Central memory CD8-positive, alpha-beta T cell (primary cell): ENCODE data around the gene UBE2V1.
"Not testable (repeated sequence)": the region's sequence is repeated elsewhere in the genome, so short reads cannot be mapped to it uniquely, and the experiment has no call there.

ENCODE experiments used
- ATAC-seq: fragments of 150-1000 bp; cut with Tn5 transposase; replicated peaks from 2 replicates; pipeline ENCODE4 v1.10.0; 2022; ENCODE audit warnings: mild to moderate bottlenecking, moderate FRiP score, moderate number of reproducible peaks; ENCODE audit not compliant: poor library complexity, severe bottlenecking; ENCODE audit errors: extremely low read depth
- DNase-seq, 2 donors: peaks; one replicate each; pipeline ENCODE4 v3.0.0; 2021; ENCODE audit warnings: low spot score in 2 of 2
- H3K27ac Mint-ChIP-seq: one replicate; pipeline ENCODE4 v1.8.0; 2022; ENCODE audit warnings: low read depth, mild to moderate bottlenecking, moderate library complexity, mixed read lengths
- H3K27me3 Mint-ChIP-seq: one replicate; pipeline ENCODE4 v1.8.0; 2022; ENCODE audit warnings: mixed read lengths
- H3K36me3 Mint-ChIP-seq: one replicate; pipeline ENCODE4 v1.8.0; 2022; ENCODE audit warnings: mild to moderate bottlenecking, moderate library complexity, mixed read lengths; ENCODE audit not compliant: insufficient read depth
- H3K4me1 Mint-ChIP-seq: one replicate; pipeline ENCODE4 v1.8.0; 2022; ENCODE audit warnings: mixed read lengths
- H3K4me3 Mint-ChIP-seq: one replicate; pipeline ENCODE4 v1.8.0; 2022; ENCODE audit warnings: mild to moderate bottlenecking, moderate library complexity, mixed read lengths
- H3K9me3 Mint-ChIP-seq: one replicate; pipeline ENCODE4 v1.8.0; 2022; ENCODE audit warnings: mixed read lengths

The UBE2V1 gene

GRCh38 chr20:50144362-50144761 lies 31.4 kb upstream of the UBE2V1 start:
- no peaks in the 10 kb centered on the region for H3K27me3 Mint-ChIP-seq
- no peak for DNase-seq
- no peaks in the 10 kb centered on the region for H3K9me3 Mint-ChIP-seq
- no peak overlapping the region for H3K4me3 Mint-ChIP-seq
- no peak for ATAC-seq
- H3K4me1 Mint-ChIP-seq = peaks cover 56% of the 10 kb centered on the region
- peaks cover 14% of the 10 kb centered on the region for H3K36me3 Mint-ChIP-seq
- H3K27ac Mint-ChIP-seq = no peak overlapping the region

- no peak for ATAC-seq
- H3K9me3 Mint-ChIP-seq = no peaks in the 10 kb centered on the region
- H3K4me1 Mint-ChIP-seq = peaks cover 44% of the 10 kb centered on the region
- no peaks in the 10 kb centered on the region for H3K27me3 Mint-ChIP-seq
- no peak for DNase-seq
- no peak overlapping the region for H3K4me3 Mint-ChIP-seq
- H3K36me3 Mint-ChIP-seq = peaks cover 16% of the 10 kb centered on the region
- peak overlapping the region; percentile 36 for H3K27ac Mint-ChIP-seq
These were observed 29.9 kb upstream of the UBE2V1 start for GRCh38 chr20:50142812-50143211.

GRCh38 chr20:50141811-50142561 lies 29.0 kb upstream of the UBE2V1 start:
- no peak overlapping the region for H3K27ac Mint-ChIP-seq
- no peaks in the 10 kb centered on the region for H3K27me3 Mint-ChIP-seq
- no peaks in the 10 kb centered on the region for H3K9me3 Mint-ChIP-seq
- ATAC-seq (no peak), DNase-seq (no peak)
- H3K36me3 Mint-ChIP-seq = peaks cover 17% of the 10 kb centered on the region
- peaks cover 43% of the 10 kb centered on the region for H3K4me1 Mint-ChIP-seq
- H3K4me3 Mint-ChIP-seq = no peak overlapping the region

- ATAC-seq = no peak
- Mint-ChIP-seq H3K36me3 (peaks cover 21% of the 10 kb centered on the region), H3K4me1 (peaks cover 35% of the 10 kb centered on the region)
These were observed 28.2 kb upstream of the UBE2V1 start for GRCh38 chr20:50141018-50141675.

GRCh38 chr20:50140339-50140859 lies 27.4 kb upstream of the UBE2V1 start:
- Mint-ChIP-seq H3K36me3 (peaks cover 21% of the 10 kb centered on the region), H3K27ac (peak overlapping the region; percentile 29), H3K27me3 (no peaks in the 10 kb centered on the region), H3K9me3 (no peaks in the 10 kb centered on the region), H3K4me1 (peaks cover 30% of the 10 kb centered on the region), H3K4me3 (no peak overlapping the region)
- ATAC-seq (no peak), DNase-seq (no peak)

More at GRCh38 chr20:50141018-50141675, 28.2 kb upstream of the UBE2V1 start:
- Mint-ChIP-seq H3K9me3 (no peaks in the 10 kb centered on the region), H3K4me3 (no peak overlapping the region), H3K27me3 (no peaks in the 10 kb centered on the region), H3K27ac (no peak overlapping the region)
- no peak for DNase-seq

- Mint-ChIP-seq H3K27me3 (no peaks in the 10 kb centered on the region), H3K4me3 (no peak overlapping the region), H3K27ac (peak overlapping the region; percentile 62), H3K9me3 (no peaks in the 10 kb centered on the region), H3K4me1 (peaks cover 30% of the 10 kb centered on the region), H3K36me3 (peaks cover 26% of the 10 kb centered on the region)
- DNase-seq (no peak), ATAC-seq (no peak)
These were observed 25.8 kb upstream of the UBE2V1 start for GRCh38 chr20:50138479-50139393.

GRCh38 chr20:50138120-50138478 lies 25.1 kb upstream of the UBE2V1 start:
- Mint-ChIP-seq H3K36me3 (peaks cover 23% of the 10 kb centered on the region), H3K27me3 (no peaks in the 10 kb centered on the region), H3K4me1 (peaks cover 28% of the 10 kb centered on the region), H3K4me3 (no peak overlapping the region), H3K9me3 (no peaks in the 10 kb centered on the region), H3K27ac (peak overlapping the region; percentile 62)
- no peak for DNase-seq
- ATAC-seq = no peak

GRCh38 chr20:50137702-50138101 lies 24.8 kb upstream of the UBE2V1 start:
- Mint-ChIP-seq H3K27ac (peak overlapping the region; percentile 62), H3K36me3 (peaks cover 23% of the 10 kb centered on the region), H3K4me1 (peaks cover 25% of the 10 kb centered on the region)
- H3K4me3 Mint-ChIP-seq, H3K9me3 Mint-ChIP-seq, ATAC-seq, H3K27me3 Mint-ChIP-seq, DNase-seq: not testable (repeated sequence)

- H3K9me3 Mint-ChIP-seq = no peaks in the 10 kb centered on the region
- DNase-seq (no peak), ATAC-seq (no peak)
- peaks cover 22% of the 10 kb centered on the region for H3K36me3 Mint-ChIP-seq
- no peak overlapping the region for H3K4me3 Mint-ChIP-seq
- H3K4me1 Mint-ChIP-seq = peaks cover 31% of the 10 kb centered on the region
- H3K27ac Mint-ChIP-seq = no peak overlapping the region
- H3K27me3 Mint-ChIP-seq = no peaks in the 10 kb centered on the region
These were observed 24.1 kb upstream of the UBE2V1 start for GRCh38 chr20:50136822-50137599.

GRCh38 chr20:50135157-50135556 lies 22.2 kb upstream of the UBE2V1 start:
- H3K9me3 Mint-ChIP-seq, H3K27ac Mint-ChIP-seq, ATAC-seq, H3K4me3 Mint-ChIP-seq, DNase-seq, H3K27me3 Mint-ChIP-seq: not testable (repeated sequence)
- H3K4me1 Mint-ChIP-seq = peaks cover 25% of the 10 kb centered on the region
- peaks cover 25% of the 10 kb centered on the region for H3K36me3 Mint-ChIP-seq

GRCh38 chr20:50133474-50134217 lies 20.7 kb upstream of the UBE2V1 start:
- Mint-ChIP-seq H3K36me3 (peaks cover 26% of the 10 kb centered on the region), H3K4me1 (peaks cover 13% of the 10 kb centered on the region)

More at GRCh38 chr20:50133474-50134217, 20.7 kb upstream of the UBE2V1 start:
- no peak for ATAC-seq
- no peaks in the 10 kb centered on the region for H3K9me3 Mint-ChIP-seq
- H3K27me3 Mint-ChIP-seq = no peaks in the 10 kb centered on the region
- no peak for DNase-seq
- no peak overlapping the region for H3K4me3 Mint-ChIP-seq
- no peak overlapping the region for H3K27ac Mint-ChIP-seq
